BJ (cell line): Measurements from ENCODE around the gene H19. TPM values are rescaled to one million over a fixed set of nuclear protein-coding genes. Genes with fewer than 3 reads are reported as not detected.

Experiments used
- CTCF ChIA-PET: fragments of 350-600 bp; formaldehyde crosslinking; extraction: SDS; loops from one replicate; lab custom pipeline; 2021; ENCODE audit warnings: antibody characterized with exemption, inconsistent platforms; lab: Yijun Ruan, JAX
- POLR2A ChIA-PET: fragments of 300-600 bp; sonication (Branson Sonifier 250); formaldehyde crosslinking; extraction: SDS; loops from one replicate; lab custom pipeline; 2021; ENCODE audit warnings: antibody characterized with exemption; lab: Charles Lee
- DNase-seq: peaks from one replicate; pipeline ENCODE4 v3.0.0-alpha.2; 2011; ENCODE audit warnings: low read depth
- H3K27me3 ChIP-seq: 2 replicates; pipeline ENCODE4 v1.6.0; 2011; ENCODE audit warnings: low read length; ENCODE audit not compliant: control insufficient read depth, insufficient read depth
- H3K36me3 ChIP-seq: 2 replicates; pipeline ENCODE4 v1.5.1; 2011; ENCODE audit warnings: low read length; ENCODE audit not compliant: control insufficient read depth, insufficient read depth
- H3K4me3 ChIP-seq: 2 replicates; pipeline ENCODE4 v1.5.1; 2011; ENCODE audit warnings: low read depth, mild to moderate bottlenecking, control low read depth, low read length
- polyA plus RNA-seq: library from polyadenylated mRNA; depleted of rRNA; stranded (reverse); fragments of >200 nt; gene quantifications from 2 replicates; pipeline ENCODE4 v1.2.3, GENCODE V29; 2011; rRNA removed
- small RNA-seq: library from RNA; depleted of rRNA; stranded (forward); fragments of <200 nt; gene quantifications from one replicate; pipeline ENCODE3, GENCODE V24; 2012; ENCODE audit warnings: low replicate concordance, low read depth; ENCODE audit not compliant: insufficient read length
- TF ChIP-seq, protein P1 (sequence below): IDR thresholded peaks from 2 replicates; pipeline ENCODE4 v1.5.1; 2011; ENCODE audit warnings: low read depth, mild to moderate bottlenecking, control low read depth, inconsistent platforms, low read length, moderate library complexity; ENCODE audit not compliant: insufficient read depth

The H19 gene
- polyA plus RNA-seq, 1 experiment: 1.9 TPM

- no peak for DNase-seq
- CTCF ChIA-PET: interaction anchor here (0.8 to 4.3 kb wide), 14 partner anchors 14 to 316 kb away, joined by 3 to 85 read pairs (median 8); partner anchors contain the start of genes H19, SYT8 and TNNI2
- POLR2A ChIA-PET: interaction anchor here (0.6 kb wide), 2 partner anchors 48 to 115 kb away, joined by 4 to 6 read pairs; no protein-coding TSS in a partner anchor
- TF ChIP-seq, protein P1, sequence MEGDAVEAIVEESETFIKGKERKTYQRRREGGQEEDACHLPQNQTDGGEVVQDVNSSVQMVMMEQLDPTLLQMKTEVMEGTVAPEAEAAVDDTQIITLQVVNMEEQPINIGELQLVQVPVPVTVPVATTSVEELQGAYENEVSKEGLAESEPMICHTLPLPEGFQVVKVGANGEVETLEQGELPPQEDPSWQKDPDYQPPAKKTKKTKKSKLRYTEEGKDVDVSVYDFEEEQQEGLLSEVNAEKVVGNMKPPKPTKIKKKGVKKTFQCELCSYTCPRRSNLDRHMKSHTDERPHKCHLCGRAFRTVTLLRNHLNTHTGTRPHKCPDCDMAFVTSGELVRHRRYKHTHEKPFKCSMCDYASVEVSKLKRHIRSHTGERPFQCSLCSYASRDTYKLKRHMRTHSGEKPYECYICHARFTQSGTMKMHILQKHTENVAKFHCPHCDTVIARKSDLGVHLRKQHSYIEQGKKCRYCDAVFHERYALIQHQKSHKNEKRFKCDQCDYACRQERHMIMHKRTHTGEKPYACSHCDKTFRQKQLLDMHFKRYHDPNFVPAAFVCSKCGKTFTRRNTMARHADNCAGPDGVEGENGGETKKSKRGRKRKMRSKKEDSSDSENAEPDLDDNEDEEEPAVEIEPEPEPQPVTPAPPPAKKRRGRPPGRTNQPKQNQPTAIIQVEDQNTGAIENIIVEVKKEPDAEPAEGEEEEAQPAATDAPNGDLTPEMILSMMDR: no peak
- no peak overlapping the region for H3K4me3 ChIP-seq
- H3K27me3 ChIP-seq: no peaks in the 10 kb centered on the region
- no peaks in the 10 kb centered on the region for H3K36me3 ChIP-seq
Measured at GRCh38 chr11:1947592-1948237, 49.9 kb downstream of the H19 start.

GRCh38 chr11:1946812-1947484 lies 50.7 kb downstream of the H19 start, which contains the start of gene MRPL23:
Gene MRPL23, plus strand, starts transcription at chr11:1947332. Its CDS starts 31 bp downstream, at chr11:1947363.
- TF ChIP-seq, protein P1: no peak
- Histone ChIP-seq H3K36me3 (no peaks in the 10 kb centered on the region), H3K4me3 (no peak within 1 kb of the TSS), H3K27me3 (no peaks in the 10 kb centered on the region)
- DNase-seq: no peak
- CTCF ChIA-PET: interaction anchor here (0.7 to 4.3 kb wide), 10 partner anchors 15 to 253 kb away, joined by 3 to 85 read pairs (median 12); partner anchors contain the start of genes H19 and SYT8
- POLR2A ChIA-PET: no interaction called here

Small RNAs within 50 kb of the gene (small RNA-seq; reads per million reads assigned to genes)
- gene RF01972 (not detected), gene RF01973 (not detected)

Other genes starting within 250 kb of the H19 start
- 0.06 and 0.22 TPM in 2 replicates for gene IFITM10, start 247.2 kb downstream of the H19 start, polyA plus RNA-seq
- 89.9 and 206 TPM in 2 replicates for gene CTSD, start 233.9 kb downstream of the H19 start, polyA plus RNA-seq
- gene SYT8, start 162.9 kb downstream of the H19 start, polyA plus RNA-seq: not detected in 2 replicates
- not detected in 2 replicates for gene TNNI2, start 158.9 kb downstream of the H19 start, polyA plus RNA-seq
- gene LSP1, start 144.8 kb downstream of the H19 start, polyA plus RNA-seq: not detected in 2 replicates
- not detected in 2 replicates for gene PRR33, start 105.9 kb downstream of the H19 start, polyA plus RNA-seq
- gene TNNT3, start 78.1 kb downstream of the H19 start, polyA plus RNA-seq: not detected in 2 replicates
- gene MRPL23, start 50.5 kb downstream of the H19 start, polyA plus RNA-seq: 39.8 and 43.5 TPM in 2 replicates
- 20.3 and 20.4 TPM in 2 replicates for gene IGF2, start 141.5 kb upstream of the H19 start, polyA plus RNA-seq
- gene INS, start 163.4 kb upstream of the H19 start, polyA plus RNA-seq: not detected in 2 replicates
- not detected in 2 replicates for gene TH, start 174.0 kb upstream of the H19 start, polyA plus RNA-seq